HG02885 (cell line): ENCODE measurements around the gene PLCL1.
A peak's percentile ranks its signal among the peaks of the same experiment; 100 is the strongest.
"Not testable (repeated sequence)": the region's sequence is repeated elsewhere in the genome, so short reads cannot be mapped to it uniquely, and the experiment has no call there.

Experiments
- ATAC-seq: cut with Tn5 transposase; IDR thresholded peaks from one replicate; pipeline ENCODE4 v1.9.1; 2021; ENCODE audit warnings: mild to moderate bottlenecking; ENCODE audit not compliant: unreplicated experiment, poor library complexity

The PLCL1 gene

DNA sequence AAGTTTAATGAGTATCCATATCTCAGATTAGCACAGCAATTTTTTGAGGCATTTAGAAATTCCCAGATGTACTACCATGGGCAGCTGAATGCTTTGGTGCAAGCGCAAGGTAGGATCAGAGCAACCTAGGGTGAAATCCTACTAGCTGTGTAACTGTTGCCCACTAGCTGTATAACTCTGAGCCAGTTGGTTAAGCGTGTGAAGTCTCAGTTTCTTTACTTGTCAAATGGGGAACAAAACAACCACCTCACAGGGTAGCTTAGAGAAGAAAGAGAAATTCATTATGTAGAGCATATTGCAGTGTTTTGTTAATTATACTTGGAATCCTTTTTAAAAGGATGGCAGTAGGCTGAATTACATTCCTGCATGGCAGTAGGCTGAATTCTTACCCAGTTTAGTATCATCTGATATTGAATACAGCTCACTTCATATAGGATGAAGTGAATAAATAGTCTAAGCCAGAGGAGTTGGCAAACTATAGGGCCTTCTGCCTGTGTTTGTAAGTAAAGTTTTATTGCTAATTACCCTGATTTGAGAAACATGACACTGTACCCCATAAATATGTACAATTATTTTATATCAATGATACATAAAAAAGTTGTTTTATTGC, 180.7 kb downstream of the PLCL1 start:
- no peak for ATAC-seq

GRCh38 chr2:197986977-197987376, 182.6 kb downstream of the PLCL1 start:
- no peak for ATAC-seq

- no peak for ATAC-seq
Observed at GRCh38 chr2:197990356-197990755, 186.0 kb downstream of the PLCL1 start.

DNA sequence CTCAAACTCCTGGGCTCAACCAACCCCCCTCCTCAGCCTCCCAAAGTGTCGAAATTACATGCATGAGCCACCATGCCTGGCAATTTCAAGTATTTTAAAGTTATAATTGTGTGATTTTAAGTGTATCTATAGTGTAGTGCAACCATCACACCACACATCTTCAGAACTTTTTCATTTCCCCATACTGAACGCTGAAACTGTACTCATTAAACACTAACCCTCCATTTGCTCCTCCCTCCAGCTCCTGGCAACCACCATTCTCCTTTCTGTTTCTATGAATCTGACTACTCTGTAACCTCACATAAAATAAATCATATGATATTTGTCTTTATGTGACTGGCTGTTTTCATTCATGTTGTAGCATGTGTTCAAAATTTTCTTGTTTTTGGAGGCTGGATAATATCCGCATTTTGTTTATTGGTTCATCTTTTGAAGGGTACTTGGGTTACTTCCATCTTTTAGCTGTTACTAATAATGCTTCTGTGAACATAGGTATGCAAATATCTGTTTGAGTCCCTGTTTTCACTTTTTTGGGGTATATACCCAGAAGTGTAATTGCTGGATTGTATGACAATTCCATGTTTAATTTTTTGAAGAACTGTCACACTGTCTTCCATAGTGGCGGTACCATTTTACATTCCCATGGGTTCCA, 188.2 kb downstream of the PLCL1 start:
- ATAC-seq = peak; percentile 82

- peak; percentile 37 for ATAC-seq
Observed at GRCh38 chr2:197993363-197993762, 189.0 kb downstream of the PLCL1 start.

- ATAC-seq = no peak
Observed at GRCh38 chr2:197993830-197994229, 189.4 kb downstream of the PLCL1 start.

GRCh38 chr2:197994751-197995150, 190.4 kb downstream of the PLCL1 start:
- no peak for ATAC-seq

GRCh38 chr2:197996583-197996982, 192.2 kb downstream of the PLCL1 start:
- ATAC-seq = no peak

- ATAC-seq = no peak
Observed at GRCh38 chr2:197997083-197997541, 192.7 kb downstream of the PLCL1 start.

- no peak for ATAC-seq
Observed at GRCh38 chr2:197998702-197999101, 194.3 kb downstream of the PLCL1 start.

- no peak for ATAC-seq
Observed at GRCh38 chr2:198000417-198000816, 196.0 kb downstream of the PLCL1 start.

DNA sequence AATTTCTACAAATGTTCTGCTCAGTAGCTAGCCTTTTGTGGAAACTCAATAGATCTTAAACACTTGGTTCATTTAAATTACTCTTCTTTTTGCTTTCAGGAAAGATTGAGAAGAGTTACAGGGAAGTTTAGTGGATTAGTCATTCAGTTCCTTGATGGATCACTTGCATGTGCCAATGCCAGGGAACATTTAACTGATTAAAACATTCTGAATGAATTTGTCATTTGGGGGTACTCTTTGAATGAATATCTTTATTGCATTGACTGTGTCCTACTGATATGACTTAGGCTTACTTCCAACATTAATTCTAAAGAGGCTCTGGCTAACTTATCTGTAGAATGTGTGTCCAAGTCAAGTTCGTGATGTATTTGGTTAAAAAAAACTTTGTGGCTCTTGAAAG, 199.8 kb downstream of the PLCL1 start:
- no peak for ATAC-seq

- ATAC-seq = peak; percentile 83
Observed at GRCh38 chr2:198004921-198005829, 200.8 kb downstream of the PLCL1 start.

- no peak for ATAC-seq
Observed at GRCh38 chr2:198006733-198007132, 202.3 kb downstream of the PLCL1 start.

GRCh38 chr2:198008230-198008629, 203.8 kb downstream of the PLCL1 start:
- ATAC-seq = peak; percentile 23

DNA sequence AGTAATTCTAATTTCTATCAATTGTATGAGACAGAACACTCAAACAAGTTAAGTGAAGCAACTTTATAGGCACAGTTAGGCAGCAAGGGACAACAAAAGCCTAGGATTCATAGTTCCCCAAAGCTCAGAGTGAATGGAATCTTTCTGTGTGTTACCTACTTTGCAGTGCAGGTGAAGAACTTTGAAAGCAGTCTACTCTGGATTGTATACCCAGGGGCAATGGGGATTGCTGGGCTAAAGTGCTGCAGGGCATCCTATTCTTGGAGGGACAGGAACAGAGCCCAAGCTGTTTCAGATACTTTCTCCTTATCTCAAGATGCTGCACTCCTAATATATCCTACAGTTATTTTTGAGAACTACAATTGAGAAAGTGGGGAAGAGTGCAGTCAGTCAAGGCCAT, 207.6 kb downstream of the PLCL1 start:
- ATAC-seq = no peak

DNA sequence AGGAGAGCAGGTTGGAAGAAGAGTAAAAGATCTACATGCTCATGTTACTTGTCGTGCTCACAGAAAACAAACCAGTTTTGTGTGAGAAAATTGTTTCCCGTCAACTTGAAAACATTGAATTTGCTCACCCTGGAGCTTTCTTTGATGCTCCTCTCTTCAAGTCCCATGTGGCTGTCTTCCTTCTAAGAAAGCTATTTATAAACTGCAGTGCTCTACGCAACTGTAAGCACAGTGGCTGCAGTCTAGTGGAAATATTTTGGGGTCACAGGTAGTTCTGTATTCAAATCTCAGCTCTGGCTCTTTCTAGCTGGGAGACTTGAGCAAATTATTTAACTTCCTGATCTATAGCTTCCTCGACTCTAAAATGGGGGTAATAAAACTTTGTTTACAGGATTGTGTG, 211.8 kb downstream of the PLCL1 start:
- ATAC-seq = no peak

DNA sequence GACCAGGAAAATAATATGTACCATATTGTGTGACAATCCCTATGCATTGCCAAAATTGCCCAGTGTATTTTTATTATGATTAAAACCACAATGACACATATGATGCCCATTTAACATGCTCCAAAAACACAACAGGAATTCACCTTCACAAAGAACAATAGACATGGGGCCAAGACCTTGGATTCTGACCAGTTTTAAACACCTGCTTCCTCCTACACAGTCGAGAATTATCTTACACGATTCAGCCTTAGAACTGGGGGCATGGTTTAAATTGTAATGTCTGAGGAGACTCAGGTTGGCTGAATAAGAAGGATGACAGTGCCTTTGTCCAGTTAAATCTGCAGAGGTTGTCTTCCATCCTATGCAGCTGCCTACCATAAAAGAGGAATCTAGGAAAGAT, 212.7 kb downstream of the PLCL1 start:
- ATAC-seq = no peak

DNA sequence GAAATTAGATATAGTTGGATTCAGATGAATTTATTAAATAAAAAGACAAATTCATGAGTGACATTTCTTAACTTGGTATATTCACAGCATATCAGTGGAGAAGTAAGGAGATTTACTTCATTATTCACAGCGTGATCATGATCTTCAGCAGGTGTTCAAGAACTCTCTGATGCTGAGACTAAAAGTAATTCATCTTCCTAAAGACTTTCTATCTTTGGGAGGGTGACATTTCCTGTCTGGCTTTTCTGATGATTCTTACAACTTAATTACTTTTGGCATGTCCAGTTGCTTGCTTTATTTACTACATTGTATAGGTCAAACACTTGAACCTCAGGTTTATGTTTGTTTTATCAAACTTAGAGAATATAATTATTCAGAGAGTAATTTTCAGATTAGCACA, 224.6 kb downstream of the PLCL1 start:
- no peak for ATAC-seq

DNA sequence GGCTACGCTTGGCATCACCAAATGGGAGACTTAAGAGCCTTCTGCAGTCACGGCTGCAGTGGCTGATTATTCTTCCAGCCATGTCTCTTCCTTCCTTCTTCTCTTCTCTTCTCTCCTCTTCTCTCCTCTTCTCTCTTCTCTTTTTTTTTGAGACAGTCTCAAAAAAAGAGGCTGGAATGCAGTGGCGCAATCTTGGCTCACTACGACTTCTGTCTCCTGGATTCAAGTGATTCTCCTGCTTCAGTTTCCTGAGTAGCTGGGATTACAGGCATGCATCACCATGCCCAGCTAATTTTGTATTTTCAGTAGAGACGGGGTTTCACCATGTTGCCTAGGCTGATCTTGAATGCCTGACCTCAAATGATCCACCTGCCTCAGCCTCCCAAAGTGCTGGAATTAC, 225.2 kb downstream of the PLCL1 start:
- ATAC-seq = not testable (repeated sequence)

DNA sequence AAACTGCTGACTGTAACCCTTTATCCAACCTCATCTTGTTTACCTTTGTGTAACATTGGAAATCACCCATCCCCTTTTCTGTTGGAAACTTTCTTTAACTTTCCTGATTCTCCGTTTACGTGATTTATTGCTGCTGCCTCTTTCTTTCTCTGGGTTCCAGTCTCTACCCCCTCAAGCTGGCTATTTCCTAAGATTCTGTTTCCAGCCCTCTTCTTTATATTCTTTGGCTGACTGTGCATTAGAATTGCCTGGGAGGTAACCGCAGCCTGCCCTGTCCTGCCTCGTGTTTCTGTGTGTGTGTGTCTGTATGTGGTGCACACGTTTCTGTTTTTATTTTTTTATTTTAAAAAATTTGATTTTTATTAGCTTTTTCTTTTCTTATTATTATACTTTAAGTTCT, 229.2 kb downstream of the PLCL1 start:
- ATAC-seq = no peak
